IPS-18c (cell line): ENCODE measurements around the gene SUSD6.

Experiments
- H3K4me3 ChIP-seq: 2 replicates; pipeline ENCODE4 v1.7.0; 2013; ENCODE audit warnings: low read depth, mild to moderate bottlenecking, low read length, moderate library complexity; ENCODE audit not compliant: insufficient read depth
- H3K9me3 ChIP-seq: one replicate; pipeline ENCODE4 v1.6.1; 2013; ENCODE audit warnings: mild to moderate bottlenecking, low read length, moderate library complexity; ENCODE audit not compliant: control insufficient read depth, insufficient read depth

Gene SUSD6

DNA sequence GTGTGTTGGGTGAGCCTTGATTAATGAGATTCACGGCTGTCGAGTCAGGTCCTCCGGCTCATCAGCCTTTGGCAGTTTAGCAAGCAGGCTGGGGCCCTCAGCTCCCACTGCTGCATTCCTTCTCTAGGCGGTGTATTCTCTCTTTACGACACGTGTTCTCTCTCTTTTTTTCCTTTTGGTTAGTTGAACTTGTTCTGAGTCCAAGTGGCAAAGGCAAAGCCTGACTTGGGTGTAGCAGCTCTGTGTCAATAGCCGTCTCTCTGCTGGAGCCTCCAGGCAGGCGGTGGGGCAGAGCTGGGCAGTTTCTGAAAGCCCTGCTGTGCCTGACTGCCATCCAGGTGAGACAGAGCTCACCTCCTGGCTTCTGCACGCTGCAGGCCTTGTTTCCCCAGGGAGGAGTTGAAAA lies 46.6 kb downstream of the SUSD6 start:
- no peaks in the 10 kb centered on the region for H3K9me3 ChIP-seq
- no peak overlapping the region for H3K4me3 ChIP-seq

DNA sequence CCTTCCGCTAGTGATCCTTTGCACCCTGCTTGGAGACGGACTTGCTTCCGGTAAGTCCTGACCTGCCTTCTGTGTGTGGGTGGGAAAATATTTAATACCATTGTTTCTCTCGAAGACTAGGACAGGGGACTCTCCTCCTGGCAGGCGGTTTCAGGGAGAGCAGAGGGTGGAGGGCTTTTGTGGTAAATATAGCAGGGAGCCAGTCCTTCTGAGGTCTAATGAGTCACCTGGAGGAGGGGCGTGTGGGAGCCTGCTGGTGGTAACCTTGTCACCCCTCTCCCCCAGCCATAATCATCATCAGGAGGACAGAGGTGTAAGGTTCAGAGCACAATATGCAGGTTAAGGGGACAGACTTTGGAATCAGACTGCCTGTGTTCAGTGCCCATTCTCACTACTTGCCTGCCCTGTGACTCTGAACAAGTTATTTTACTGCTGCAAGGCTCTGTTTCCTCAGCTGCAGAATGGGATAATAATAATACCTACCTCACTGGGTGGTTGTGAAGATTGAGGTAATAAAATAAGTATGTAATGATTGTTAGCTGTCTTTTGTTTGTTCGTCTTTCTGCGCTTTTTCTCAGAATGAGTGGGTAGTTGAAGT lies 47.4 kb downstream of the SUSD6 start:
- no peak overlapping the region for H3K4me3 ChIP-seq
- no peaks in the 10 kb centered on the region for H3K9me3 ChIP-seq

DNA sequence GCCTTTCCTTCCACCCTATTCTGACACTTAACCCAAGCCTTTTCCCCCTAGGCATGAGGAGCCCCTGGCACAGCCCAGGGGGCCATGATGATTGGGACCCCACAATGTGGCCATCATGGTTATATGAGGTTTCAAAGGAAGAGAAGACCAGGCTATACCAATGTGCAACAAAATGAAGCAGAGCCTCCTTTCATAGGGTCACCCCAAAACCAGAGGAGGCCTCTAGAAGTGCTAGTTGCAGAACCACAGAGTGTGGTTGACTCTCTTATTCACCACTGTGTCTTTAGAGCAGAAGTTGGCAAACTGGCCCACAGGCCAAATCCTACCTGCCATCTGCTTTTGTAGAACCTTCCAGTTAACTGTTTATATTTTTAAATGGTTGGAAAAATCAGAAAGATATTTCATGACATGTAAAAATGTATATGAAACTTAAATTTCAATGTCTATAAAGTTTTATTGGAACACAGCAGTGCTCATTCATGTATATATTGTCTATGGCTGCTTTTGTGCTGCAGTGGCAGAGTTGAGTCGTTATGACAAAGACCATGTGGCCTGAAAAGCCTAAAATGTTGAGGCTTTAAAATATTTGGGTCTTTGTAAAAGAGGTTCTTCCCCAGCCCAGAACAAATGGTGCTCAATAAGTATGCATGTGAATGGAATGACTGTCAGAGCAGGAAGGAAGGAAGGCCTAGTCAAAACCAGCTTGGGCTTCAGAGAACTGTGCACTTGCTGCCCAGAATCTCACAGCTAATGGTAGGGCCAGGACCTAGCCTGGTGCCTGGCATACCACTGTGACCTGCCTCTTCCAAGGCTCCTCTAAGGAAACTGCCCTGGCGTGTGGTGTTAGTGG lies 49.2 kb downstream of the SUSD6 start:
- Histone ChIP-seq H3K4me3 (no peak overlapping the region), H3K9me3 (no peaks in the 10 kb centered on the region)

GRCh38 chr14:69661194-69661537 lies 49.8 kb downstream of the SUSD6 start:
- Histone ChIP-seq H3K4me3 (no peak overlapping the region), H3K9me3 (no peaks in the 10 kb centered on the region)

GRCh38 chr14:69662636-69663299 lies 51.4 kb downstream of the SUSD6 start:
- no peak overlapping the region for H3K4me3 ChIP-seq
- no peaks in the 10 kb centered on the region for H3K9me3 ChIP-seq

DNA sequence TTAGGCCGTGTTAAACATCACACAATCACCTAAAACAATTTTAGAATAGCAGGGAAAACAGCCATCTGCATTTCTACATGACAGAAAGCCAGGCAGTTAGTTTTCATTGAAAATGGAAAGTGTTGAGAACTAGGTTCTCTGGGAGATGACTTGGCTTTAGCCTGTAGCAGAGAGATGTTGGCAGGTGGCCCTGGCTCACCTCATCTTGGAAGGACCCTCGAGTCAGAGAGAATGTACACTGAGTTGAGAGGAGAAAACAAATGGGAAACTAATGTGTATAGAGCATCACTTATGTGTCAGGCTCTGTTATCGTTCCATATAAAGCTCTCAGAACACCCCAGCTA lies 51.9 kb downstream of the SUSD6 start:
- Histone ChIP-seq H3K4me3 (no peak overlapping the region), H3K9me3 (no peaks in the 10 kb centered on the region)

DNA sequence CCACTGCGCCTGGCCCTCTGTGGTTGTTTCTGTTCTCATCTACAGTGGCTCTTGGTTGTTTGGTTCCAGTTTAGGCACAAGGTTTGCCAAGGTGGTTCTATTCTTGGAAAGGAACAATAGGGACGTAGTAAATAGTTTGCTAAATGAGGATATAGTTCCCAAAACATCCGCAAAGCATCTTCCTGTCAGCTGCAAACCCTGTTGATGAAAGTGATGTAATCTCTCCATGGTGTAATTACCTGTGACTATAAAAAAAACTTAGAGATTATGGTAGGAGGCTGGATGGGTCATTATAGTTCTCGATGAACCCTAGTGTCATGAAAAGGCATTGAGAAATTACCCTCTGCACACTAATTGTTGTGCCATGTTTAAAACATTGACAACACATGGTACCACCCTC lies 52.9 kb downstream of the SUSD6 start:
- Histone ChIP-seq H3K9me3 (no peaks in the 10 kb centered on the region), H3K4me3 (no peak overlapping the region)

DNA sequence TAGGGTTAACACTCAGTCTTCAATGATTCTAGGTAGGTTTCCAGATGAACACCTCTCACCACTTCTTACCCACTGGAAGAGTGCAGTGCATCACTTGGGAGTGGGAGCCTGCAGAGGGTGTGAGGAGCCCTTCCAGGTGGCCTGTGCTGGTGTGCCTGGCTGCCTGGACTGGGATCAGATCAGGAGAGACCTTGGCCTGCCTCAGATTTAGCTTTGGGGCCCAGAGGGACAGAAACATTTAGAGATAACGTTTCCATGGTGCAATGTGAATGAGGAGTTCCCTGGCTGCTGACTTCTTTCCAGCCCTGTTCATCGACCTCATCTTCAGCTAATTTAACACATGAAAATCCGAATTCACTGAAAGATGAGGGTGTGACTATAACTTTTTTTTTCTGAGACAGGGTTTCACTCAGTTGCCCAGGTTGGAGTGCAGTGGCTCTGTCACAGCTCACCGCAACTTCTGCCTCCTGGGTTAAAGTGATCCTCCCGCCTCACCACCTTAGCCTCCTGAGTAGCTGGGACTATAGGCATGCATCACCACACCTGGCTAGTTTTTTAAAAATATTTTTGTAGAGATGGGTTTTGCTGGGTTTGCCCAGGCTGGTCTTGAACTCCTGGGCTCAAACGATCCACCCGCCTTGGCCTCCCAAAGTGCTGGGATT lies 53.6 kb downstream of the SUSD6 start:
- Histone ChIP-seq H3K9me3 (no peaks in the 10 kb centered on the region), H3K4me3 (no peak overlapping the region)

DNA sequence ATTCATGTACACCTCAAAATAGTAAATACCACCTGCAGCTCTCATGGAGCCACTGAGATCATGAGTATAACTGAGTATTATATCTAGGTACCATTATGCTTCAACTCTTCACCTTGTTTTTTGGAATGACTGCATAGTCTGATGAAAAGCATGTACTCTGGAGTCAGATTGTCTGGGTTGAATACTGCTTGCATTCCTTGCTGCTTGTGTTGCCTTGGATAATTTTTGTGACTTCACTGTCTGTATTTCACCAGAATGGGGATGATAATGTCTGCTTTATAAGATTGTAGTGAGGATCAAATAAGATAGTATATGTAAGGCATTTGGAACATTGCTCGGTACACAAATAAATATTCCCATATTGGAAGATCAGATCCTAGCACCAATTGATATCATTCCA lies 54.2 kb downstream of the SUSD6 start:
- Histone ChIP-seq H3K4me3 (no peak overlapping the region), H3K9me3 (no peaks in the 10 kb centered on the region)

- Histone ChIP-seq H3K4me3 (no peak overlapping the region), H3K9me3 (no peaks in the 10 kb centered on the region)
Observed at GRCh38 chr14:69666112-69666511, 54.7 kb downstream of the SUSD6 start.

DNA sequence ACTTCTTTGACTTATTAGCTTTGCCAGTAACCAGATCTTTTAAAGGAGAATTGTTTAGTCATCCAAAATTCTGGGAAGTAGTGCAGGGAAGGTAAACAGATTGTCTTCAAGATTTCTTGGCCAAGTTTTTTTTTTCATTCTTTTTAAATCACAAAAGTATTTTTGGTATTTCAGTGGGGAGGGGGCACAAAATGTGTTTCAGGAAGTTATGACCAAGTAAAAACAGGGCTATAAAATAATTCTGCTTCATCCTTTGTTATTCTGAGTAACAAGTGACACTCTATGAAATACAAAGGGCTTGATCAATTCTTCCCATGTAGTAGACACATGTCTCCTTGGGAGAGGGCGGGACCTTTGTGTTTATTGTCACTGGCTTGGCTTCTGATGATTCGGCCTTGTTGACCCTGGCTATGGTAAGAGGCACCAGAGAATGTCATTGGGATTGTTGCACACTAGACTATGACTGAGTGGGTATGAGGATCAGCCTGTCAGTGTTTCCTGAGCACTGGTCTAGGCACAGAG lies 55.4 kb downstream of the SUSD6 start:
- H3K9me3 ChIP-seq, result no peaks in the 10 kb centered on the region
- H3K4me3 ChIP-seq, result no peak overlapping the region

GRCh38 chr14:69667938-69668335 lies 56.5 kb downstream of the SUSD6 start:
- H3K9me3 ChIP-seq, result no peaks in the 10 kb centered on the region
- H3K4me3 ChIP-seq, result no peak overlapping the region

- Histone ChIP-seq H3K9me3 (no peaks in the 10 kb centered on the region), H3K4me3 (no peak overlapping the region)
Observed at GRCh38 chr14:69669375-69669774, 58.0 kb downstream of the SUSD6 start.

- no peak overlapping the region for H3K4me3 ChIP-seq
- H3K9me3 ChIP-seq, result no peaks in the 10 kb centered on the region
Observed at GRCh38 chr14:69670093-69670492, 58.7 kb downstream of the SUSD6 start.

- Histone ChIP-seq H3K9me3 (no peaks in the 10 kb centered on the region), H3K4me3 (no peak overlapping the region)
Observed at GRCh38 chr14:69671365-69672030, 60.1 kb downstream of the SUSD6 start.

DNA sequence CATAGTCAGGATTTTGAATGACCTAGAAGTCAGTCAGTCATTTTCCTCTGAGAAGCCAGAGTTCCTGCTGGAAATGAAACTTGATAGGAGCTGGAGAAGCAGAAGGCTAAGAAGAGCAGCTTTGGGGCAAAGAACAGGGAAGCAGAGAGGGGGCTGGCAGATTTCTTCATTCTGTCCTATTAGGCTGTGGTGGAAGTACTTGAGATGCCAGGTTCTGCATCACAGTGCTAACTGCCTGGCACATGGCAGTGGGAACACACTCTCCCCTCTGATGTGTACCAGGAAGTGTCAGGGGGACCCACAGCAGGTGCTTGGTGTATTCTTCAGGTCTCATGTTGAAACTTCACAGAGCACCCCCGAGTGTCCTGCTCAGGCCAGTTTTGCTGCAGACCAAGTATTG lies 61.0 kb downstream of the SUSD6 start:
- H3K9me3 ChIP-seq, result no peaks in the 10 kb centered on the region
- no peak overlapping the region for H3K4me3 ChIP-seq

DNA sequence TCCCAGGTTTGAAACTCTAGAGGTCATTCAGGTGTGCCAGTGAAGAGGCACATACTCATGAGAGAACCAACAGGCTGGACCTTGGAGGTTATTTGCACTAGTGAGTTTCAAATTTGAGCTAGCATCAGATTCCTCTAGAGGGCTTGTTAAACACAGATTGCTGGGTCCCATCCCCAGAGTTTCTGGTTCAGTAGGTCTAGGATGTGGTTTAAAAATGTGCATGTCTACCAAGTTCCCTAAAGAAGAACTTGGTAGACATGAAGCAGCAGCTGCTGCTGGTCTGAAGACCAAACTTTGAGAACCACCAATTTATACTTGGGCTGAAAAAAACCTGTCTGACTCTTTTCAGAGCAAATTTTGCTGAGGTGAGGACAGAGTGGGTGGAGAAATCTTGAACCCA lies 61.7 kb downstream of the SUSD6 start:
- H3K9me3 ChIP-seq, result no peaks in the 10 kb centered on the region
- no peak overlapping the region for H3K4me3 ChIP-seq
